ENCODE measurements around the gene RSPH10B2.
"Not testable (repeated sequence)": the region's sequence is repeated elsewhere in the genome, so short reads cannot be mapped to it uniquely, and the experiment has no call there.

Gene RSPH10B2

GRCh38 chr7:6831018-6831725 lies 77.3 kb downstream of the RSPH10B2 start:
- Histone ChIP-seq H3F3A (ENCODE audit: insufficient read depth, low read length) (no peaks in the 10 kb centered on the region), H3K9me3 (replicated peaks; ENCODE audit: insufficient read depth, low read length) (no peaks in the 10 kb centered on the region), H3K27me3 (replicated peaks; ENCODE audit: insufficient read depth, low read length) (no peaks in the 10 kb centered on the region), H3K4me2 (ENCODE audit: low read depth, low read length) (no peak overlapping the region), H3K9ac (ENCODE audit: low read length) (no peak overlapping the region), H3K4me3 (ENCODE audit: low read length) (no peak overlapping the region), H4K20me1 (ENCODE audit: insufficient read depth, low read length) (no peaks in the 10 kb centered on the region), H2AFZ (ENCODE audit: low read length) (no peak overlapping the region), H3K36me3 (replicated peaks; ENCODE audit: insufficient read depth, low read length) (no peaks in the 10 kb centered on the region), H3K9me2 (replicated peaks; ENCODE audit: insufficient read depth, low read length) (no peaks in the 10 kb centered on the region), H3K27ac (ENCODE audit: low read length) (no peak overlapping the region), H3K79me2 (ENCODE audit: low read length) (no peaks in the 10 kb centered on the region), H3K4me1 (ENCODE audit: low read length) (no peaks in the 10 kb centered on the region)
- no peak for TF ChIP-seq EZH2 (optimal IDR thresholded peaks at IDR 0.05; ENCODE audit: low read depth, low read length)
- TF ChIP-seq EZH2phosphoT487 (IDR thresholded peaks at IDR 0.05; ENCODE audit: low read length): no peak
- TF ChIP-seq CTCF (IDR thresholded peaks at IDR 0.05; ENCODE audit: low read length): no peak
- DNase-seq: no peak

GRCh38 chr7:6833636-6834035 lies 79.7 kb downstream of the RSPH10B2 start:
- H3K79me2 ChIP-seq (ENCODE audit: low read length): no peaks in the 10 kb centered on the region
- no peaks in the 10 kb centered on the region for H3K9me3 ChIP-seq (replicated peaks; ENCODE audit: insufficient read depth, low read length)
- H4K20me1 ChIP-seq (ENCODE audit: insufficient read depth, low read length): no peaks in the 10 kb centered on the region
- H3K4me2 ChIP-seq (ENCODE audit: low read depth, low read length): no peak overlapping the region
- no peak overlapping the region for H3K27ac ChIP-seq (ENCODE audit: low read length)
- no peak overlapping the region for H3K9ac ChIP-seq (ENCODE audit: low read length)
- DNase-seq: no peak
- H3K27me3 ChIP-seq (replicated peaks; ENCODE audit: insufficient read depth, low read length): no peaks in the 10 kb centered on the region
- H3F3A ChIP-seq (ENCODE audit: insufficient read depth, low read length): no peaks in the 10 kb centered on the region
- H3K9me2 ChIP-seq (replicated peaks; ENCODE audit: insufficient read depth, low read length): no peaks in the 10 kb centered on the region
- TF ChIP-seq EZH2phosphoT487 (IDR thresholded peaks at IDR 0.05; ENCODE audit: low read length): no peak
- TF ChIP-seq EZH2 (optimal IDR thresholded peaks at IDR 0.05; ENCODE audit: low read depth, low read length): no peak
- TF ChIP-seq CTCF (IDR thresholded peaks at IDR 0.05; ENCODE audit: low read length): no peak
- no peaks in the 10 kb centered on the region for H3K4me1 ChIP-seq (ENCODE audit: low read length)
- H3K36me3 ChIP-seq (replicated peaks; ENCODE audit: insufficient read depth, low read length): no peaks in the 10 kb centered on the region
- H2AFZ ChIP-seq (ENCODE audit: low read length): no peak overlapping the region
- H3K4me3 ChIP-seq (ENCODE audit: low read length): no peak overlapping the region

GRCh38 chr7:6835521-6835920 lies 81.6 kb downstream of the RSPH10B2 start:
- not testable (repeated sequence) for H2AFZ ChIP-seq (ENCODE audit: low read length); H3K4me2 ChIP-seq (ENCODE audit: low read depth, low read length); H3F3A ChIP-seq (ENCODE audit: insufficient read depth, low read length); H3K9ac ChIP-seq (ENCODE audit: low read length); H3K9me3 ChIP-seq (replicated peaks; ENCODE audit: insufficient read depth, low read length); H3K4me1 ChIP-seq (ENCODE audit: low read length); H3K36me3 ChIP-seq (replicated peaks; ENCODE audit: insufficient read depth, low read length); H3K9me2 ChIP-seq (replicated peaks; ENCODE audit: insufficient read depth, low read length); DNase-seq; H4K20me1 ChIP-seq (ENCODE audit: insufficient read depth, low read length); H3K4me3 ChIP-seq (ENCODE audit: low read length); H3K79me2 ChIP-seq (ENCODE audit: low read length); H3K27me3 ChIP-seq (replicated peaks; ENCODE audit: insufficient read depth, low read length); H3K27ac ChIP-seq (ENCODE audit: low read length)

- H3K9me2 ChIP-seq (replicated peaks; ENCODE audit: insufficient read depth, low read length); H3K9me3 ChIP-seq (replicated peaks; ENCODE audit: insufficient read depth, low read length); H3K36me3 ChIP-seq (replicated peaks; ENCODE audit: insufficient read depth, low read length); H3K4me2 ChIP-seq (ENCODE audit: low read depth, low read length); H3K4me3 ChIP-seq (ENCODE audit: low read length); H2AFZ ChIP-seq (ENCODE audit: low read length); H3K4me1 ChIP-seq (ENCODE audit: low read length); H3K27ac ChIP-seq (ENCODE audit: low read length); H3K79me2 ChIP-seq (ENCODE audit: low read length); H4K20me1 ChIP-seq (ENCODE audit: insufficient read depth, low read length); H3K9ac ChIP-seq (ENCODE audit: low read length); H3F3A ChIP-seq (ENCODE audit: insufficient read depth, low read length); H3K27me3 ChIP-seq (replicated peaks; ENCODE audit: insufficient read depth, low read length); DNase-seq: not testable (repeated sequence)
Observed at GRCh38 chr7:6837081-6837480, 83.2 kb downstream of the RSPH10B2 start.

GRCh38 chr7:6842278-6842921 lies 88.5 kb downstream of the RSPH10B2 start:
- not testable (repeated sequence) for H3K4me1 ChIP-seq (ENCODE audit: low read length); H3K79me2 ChIP-seq (ENCODE audit: low read length); H3F3A ChIP-seq (ENCODE audit: insufficient read depth, low read length); H3K9me3 ChIP-seq (replicated peaks; ENCODE audit: insufficient read depth, low read length); H3K27ac ChIP-seq (ENCODE audit: low read length); H3K4me2 ChIP-seq (ENCODE audit: low read depth, low read length); H3K36me3 ChIP-seq (replicated peaks; ENCODE audit: insufficient read depth, low read length); H3K27me3 ChIP-seq (replicated peaks; ENCODE audit: insufficient read depth, low read length); H3K9ac ChIP-seq (ENCODE audit: low read length); H2AFZ ChIP-seq (ENCODE audit: low read length); DNase-seq; H3K9me2 ChIP-seq (replicated peaks; ENCODE audit: insufficient read depth, low read length); H4K20me1 ChIP-seq (ENCODE audit: insufficient read depth, low read length); H3K4me3 ChIP-seq (ENCODE audit: low read length)

GRCh38 chr7:6843092-6843491 lies 89.2 kb downstream of the RSPH10B2 start:
- H3K4me1 ChIP-seq (ENCODE audit: low read length); DNase-seq; H2AFZ ChIP-seq (ENCODE audit: low read length); H3K9me3 ChIP-seq (replicated peaks; ENCODE audit: insufficient read depth, low read length); H3K9ac ChIP-seq (ENCODE audit: low read length); H3K4me2 ChIP-seq (ENCODE audit: low read depth, low read length); H3K4me3 ChIP-seq (ENCODE audit: low read length); H3K79me2 ChIP-seq (ENCODE audit: low read length); H4K20me1 ChIP-seq (ENCODE audit: insufficient read depth, low read length); H3K27ac ChIP-seq (ENCODE audit: low read length); H3K36me3 ChIP-seq (replicated peaks; ENCODE audit: insufficient read depth, low read length); H3K9me2 ChIP-seq (replicated peaks; ENCODE audit: insufficient read depth, low read length); H3K27me3 ChIP-seq (replicated peaks; ENCODE audit: insufficient read depth, low read length); H3F3A ChIP-seq (ENCODE audit: insufficient read depth, low read length): not testable (repeated sequence)
